Measurements from ENCODE around the gene DUSP9. TPM values are rescaled to one million over a fixed set of nuclear protein-coding genes. Genes with fewer than 3 reads are reported as not detected.
A peak's percentile ranks its signal among the peaks of the same experiment; 100 is the strongest.

The DUSP9 gene
- total RNA-seq, 1 experiment from 2014 or later = 14.2 TPM

DNA sequence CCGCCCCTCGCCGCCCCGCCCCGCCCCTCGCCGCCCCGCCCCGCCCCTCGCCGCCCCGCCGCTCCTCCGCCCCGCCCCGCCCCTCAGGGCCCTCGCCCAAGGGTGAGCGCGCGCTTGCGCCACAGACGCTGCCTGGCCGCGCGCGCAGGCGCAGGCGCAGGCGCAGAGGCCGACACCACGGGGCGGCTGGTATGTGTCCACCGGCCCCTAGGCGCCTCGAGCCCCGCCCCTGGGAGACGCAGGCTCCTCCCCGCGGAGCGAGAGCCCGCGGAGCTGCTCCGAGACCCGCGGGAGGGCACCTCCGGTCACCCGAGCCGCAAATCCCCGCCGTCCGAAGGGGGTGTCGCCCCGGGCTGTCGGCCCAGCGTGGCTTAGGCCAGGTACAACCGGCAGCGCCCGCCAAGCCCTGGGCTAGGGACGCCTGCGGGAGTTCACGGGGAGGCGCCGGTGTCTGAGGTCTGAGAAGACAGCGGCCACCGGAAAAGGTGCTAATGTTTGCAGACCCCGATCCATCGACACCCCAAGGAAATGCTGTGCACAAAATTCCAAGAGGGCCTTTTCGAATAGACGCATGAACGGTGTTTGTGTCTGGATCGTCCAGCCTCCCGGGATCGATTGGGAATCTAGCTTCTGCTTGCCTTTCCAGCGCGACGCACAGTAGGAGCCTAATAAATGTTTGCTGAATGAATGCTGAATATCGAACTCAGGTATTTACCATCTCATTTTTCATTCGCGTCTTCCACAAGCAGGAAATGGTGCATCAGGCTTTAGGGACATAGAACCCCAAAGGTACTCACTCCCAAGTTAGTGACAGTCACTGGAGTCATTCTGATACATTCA is 47.6 kb upstream of the DUSP9 start (continued):
- TF ChIP-seq, protein P1, sequence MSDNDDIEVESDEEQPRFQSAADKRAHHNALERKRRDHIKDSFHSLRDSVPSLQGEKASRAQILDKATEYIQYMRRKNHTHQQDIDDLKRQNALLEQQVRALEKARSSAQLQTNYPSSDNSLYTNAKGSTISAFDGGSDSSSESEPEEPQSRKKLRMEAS (IDR thresholded peaks at IDR 0.05) = no peak

DNA sequence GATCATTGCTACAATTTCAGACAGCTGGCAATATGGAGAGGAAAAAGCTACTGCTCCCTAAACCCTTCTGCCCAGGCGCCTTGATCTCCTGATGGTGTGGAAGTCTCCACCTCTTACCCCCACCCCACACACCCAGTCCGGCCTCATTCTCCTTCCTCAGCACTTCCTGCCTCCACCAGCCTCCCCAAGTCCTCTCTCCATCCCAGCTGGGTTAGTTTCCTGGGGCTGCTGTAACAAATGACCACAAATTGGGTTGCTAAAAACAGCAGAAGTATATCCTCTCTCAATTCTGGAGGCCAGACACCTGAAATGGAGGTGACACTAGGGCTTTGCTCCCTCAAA is 47.0 kb upstream of the DUSP9 start:
- ChIA-PET POLR2A (no interaction called here), RAD21 (ENCODE audit: low non-redundant PET in 1 of 2, low total read pairs in 2 of 2, uncharacterized antibody in 2 of 2, unreplicated experiment in 2 of 2) (no interaction called here), CTCF (interaction anchor here (1.0 kb wide), 1 partner anchor 68 kb away, joined by 3 read pairs; no protein-coding TSS in a partner anchor)
- BruUV-seq (replicated peaks) = no TSS peak
- Histone ChIP-seq H3K4me3 (replicated peaks in 1 of 2; ENCODE audit: low read depth in 1 of 2, low read length in 2 of 2) (peak overlapping the region; percentile 65 to 67), H3K9me2 (ENCODE audit: insufficient read depth) (no peaks in the 10 kb centered on the region), H3K9me3 (ENCODE audit: control insufficient read depth in 1 of 2, insufficient read depth in 1 of 2, low read depth in 1 of 2, low read length in 2 of 2) (no peaks in the 10 kb centered on the region), H3K4me1 (ENCODE audit: control insufficient read depth in 1 of 2, insufficient read depth in 2 of 2, low read length in 2 of 2) (peaks cover 4 to 16% of the 10 kb centered on the region in 2 experiments; a peak in 2 of 4 replicates), H3K4me2 (ENCODE audit: low read length) (peak overlapping the region; percentile 79), H2AFZ (ENCODE audit: low read depth, low read length, poor library complexity, severe bottlenecking) (no peak overlapping the region), H3K9ac (ENCODE audit: low read length) (peak overlapping the region; percentile 69), H3K27me3 (ENCODE audit: insufficient read depth, low read length) (no peaks in the 10 kb centered on the region), H3K27ac (ENCODE audit: low read depth, low read length) (peak overlapping the region; percentile 64; the same call in 1 of the 2 replicates), H3K79me2 (ENCODE audit: insufficient read depth, low read length) (peaks cover 24% of the 10 kb centered on the region), H3K36me3 (ENCODE audit: control insufficient read depth in 1 of 2, insufficient read depth in 2 of 2, low read length in 2 of 2) (no peaks in the 10 kb centered on the region), H4K20me1 (ENCODE audit: insufficient read depth) (no peaks in the 10 kb centered on the region)
- no peak for DNase-seq (ENCODE audit: low read depth, low spot score)
- intact Hi-C loops (cut with micrococcal nuclease) = no loop called here
- no peak for ATAC-seq
- TF ChIP-seq POLR2A (IDR thresholded peaks at IDR 0.05; ENCODE audit: borderline replicate concordance, extremely low read depth, insufficient read depth, insufficient read length) (no peak), SRF (IDR thresholded peaks at IDR 0.05; ENCODE audit: low read depth) (no peak), ELF1 (IDR thresholded peaks at IDR 0.05; ENCODE audit: borderline replicate concordance, low read depth) (no peak), ZNF274 (IDR thresholded peaks at IDR 0.05; ENCODE audit: low read depth, low read length) (no peak), SIN3A (IDR thresholded peaks at IDR 0.05; ENCODE audit: low read depth) (no peak), JUND (IDR thresholded peaks at IDR 0.05) (no peak), YY1 (IDR thresholded peaks at IDR 0.05; ENCODE audit: extremely low read depth, insufficient replicate concordance, low read depth, low read length) (no peak), SP1 (IDR thresholded peaks at IDR 0.05; ENCODE audit: low read depth) (no peak), POLR2AphosphoS5 (IDR thresholded peaks at IDR 0.05; ENCODE audit: low read depth, low read length) (no peak), TCF7L2 (IDR thresholded peaks at IDR 0.05; ENCODE audit: borderline replicate concordance, extremely low read depth, insufficient read depth, insufficient read length) (no peak), EZH2 (IDR thresholded peaks at IDR 0.05) (no peak)
- TF ChIP-seq, protein P2, sequence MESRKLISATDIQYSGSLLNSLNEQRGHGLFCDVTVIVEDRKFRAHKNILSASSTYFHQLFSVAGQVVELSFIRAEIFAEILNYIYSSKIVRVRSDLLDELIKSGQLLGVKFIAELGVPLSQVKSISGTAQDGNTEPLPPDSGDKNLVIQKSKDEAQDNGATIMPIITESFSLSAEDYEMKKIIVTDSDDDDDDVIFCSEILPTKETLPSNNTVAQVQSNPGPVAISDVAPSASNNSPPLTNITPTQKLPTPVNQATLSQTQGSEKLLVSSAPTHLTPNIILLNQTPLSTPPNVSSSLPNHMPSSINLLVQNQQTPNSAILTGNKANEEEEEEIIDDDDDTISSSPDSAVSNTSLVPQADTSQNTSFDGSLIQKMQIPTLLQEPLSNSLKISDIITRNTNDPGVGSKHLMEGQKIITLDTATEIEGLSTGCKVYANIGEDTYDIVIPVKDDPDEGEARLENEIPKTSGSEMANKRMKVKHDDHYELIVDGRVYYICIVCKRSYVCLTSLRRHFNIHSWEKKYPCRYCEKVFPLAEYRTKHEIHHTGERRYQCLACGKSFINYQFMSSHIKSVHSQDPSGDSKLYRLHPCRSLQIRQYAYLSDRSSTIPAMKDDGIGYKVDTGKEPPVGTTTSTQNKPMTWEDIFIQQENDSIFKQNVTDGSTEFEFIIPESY (IDR thresholded peaks at IDR 0.05; ENCODE audit: extremely low read depth, insufficient replicate concordance, low read length) = no peak
- TF ChIP-seq, protein P3, sequence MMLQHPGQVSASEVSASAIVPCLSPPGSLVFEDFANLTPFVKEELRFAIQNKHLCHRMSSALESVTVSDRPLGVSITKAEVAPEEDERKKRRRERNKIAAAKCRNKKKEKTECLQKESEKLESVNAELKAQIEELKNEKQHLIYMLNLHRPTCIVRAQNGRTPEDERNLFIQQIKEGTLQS (IDR thresholded peaks at IDR 0.05) = no peak
- TF ChIP-seq, protein P1 (IDR thresholded peaks at IDR 0.05) = no peak
- TF ChIP-seq, protein P4, sequence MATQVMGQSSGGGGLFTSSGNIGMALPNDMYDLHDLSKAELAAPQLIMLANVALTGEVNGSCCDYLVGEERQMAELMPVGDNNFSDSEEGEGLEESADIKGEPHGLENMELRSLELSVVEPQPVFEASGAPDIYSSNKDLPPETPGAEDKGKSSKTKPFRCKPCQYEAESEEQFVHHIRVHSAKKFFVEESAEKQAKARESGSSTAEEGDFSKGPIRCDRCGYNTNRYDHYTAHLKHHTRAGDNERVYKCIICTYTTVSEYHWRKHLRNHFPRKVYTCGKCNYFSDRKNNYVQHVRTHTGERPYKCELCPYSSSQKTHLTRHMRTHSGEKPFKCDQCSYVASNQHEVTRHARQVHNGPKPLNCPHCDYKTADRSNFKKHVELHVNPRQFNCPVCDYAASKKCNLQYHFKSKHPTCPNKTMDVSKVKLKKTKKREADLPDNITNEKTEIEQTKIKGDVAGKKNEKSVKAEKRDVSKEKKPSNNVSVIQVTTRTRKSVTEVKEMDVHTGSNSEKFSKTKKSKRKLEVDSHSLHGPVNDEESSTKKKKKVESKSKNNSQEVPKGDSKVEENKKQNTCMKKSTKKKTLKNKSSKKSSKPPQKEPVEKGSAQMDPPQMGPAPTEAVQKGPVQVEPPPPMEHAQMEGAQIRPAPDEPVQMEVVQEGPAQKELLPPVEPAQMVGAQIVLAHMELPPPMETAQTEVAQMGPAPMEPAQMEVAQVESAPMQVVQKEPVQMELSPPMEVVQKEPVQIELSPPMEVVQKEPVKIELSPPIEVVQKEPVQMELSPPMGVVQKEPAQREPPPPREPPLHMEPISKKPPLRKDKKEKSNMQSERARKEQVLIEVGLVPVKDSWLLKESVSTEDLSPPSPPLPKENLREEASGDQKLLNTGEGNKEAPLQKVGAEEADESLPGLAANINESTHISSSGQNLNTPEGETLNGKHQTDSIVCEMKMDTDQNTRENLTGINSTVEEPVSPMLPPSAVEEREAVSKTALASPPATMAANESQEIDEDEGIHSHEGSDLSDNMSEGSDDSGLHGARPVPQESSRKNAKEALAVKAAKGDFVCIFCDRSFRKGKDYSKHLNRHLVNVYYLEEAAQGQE (IDR thresholded peaks at IDR 0.05; ENCODE audit: low read depth) = no peak

Measured in HCT116 (cell line).